GM19023 (cell line): ENCODE data around the gene MTF2.
"Not testable (repeated sequence)": the region's sequence is repeated elsewhere in the genome, so short reads cannot be mapped to it uniquely, and the experiment has no call there.

Source experiments
- ATAC-seq: cut with Tn5 transposase; IDR thresholded peaks from one replicate; pipeline ENCODE4 v1.9.1; 2021; ENCODE audit warnings: mild to moderate bottlenecking, moderate library complexity; ENCODE audit not compliant: unreplicated experiment

MTF2 gene

GRCh38 chr1:93137604-93138292, 58.7 kb downstream of the MTF2 start:
- ATAC-seq: no peak

- ATAC-seq: no peak
These were observed 61.0 kb downstream of the MTF2 start for GRCh38 chr1:93140106-93140505.

- no peak for ATAC-seq
These were observed 63.1 kb downstream of the MTF2 start for GRCh38 chr1:93142161-93142560.

- ATAC-seq: no peak
These were observed 64.1 kb downstream of the MTF2 start for GRCh38 chr1:93143136-93143535.

- ATAC-seq: no peak
These were observed 64.7 kb downstream of the MTF2 start for GRCh38 chr1:93143769-93144168.

- ATAC-seq: no peak
These were observed 68.9 kb downstream of the MTF2 start for GRCh38 chr1:93148001-93148400.

- no peak for ATAC-seq
These were observed 71.6 kb downstream of the MTF2 start for GRCh38 chr1:93150729-93151128.

GRCh38 chr1:93151474-93151873, 72.4 kb downstream of the MTF2 start:
- ATAC-seq: no peak

- no peak for ATAC-seq
These were observed 73.8 kb downstream of the MTF2 start for GRCh38 chr1:93152835-93153234.

- ATAC-seq: no peak
These were observed 75.8 kb downstream of the MTF2 start for GRCh38 chr1:93154898-93155297.

- ATAC-seq: no peak
These were observed 76.3 kb downstream of the MTF2 start for GRCh38 chr1:93155335-93155734.

- no peak for ATAC-seq
These were observed 80.3 kb downstream of the MTF2 start for GRCh38 chr1:93159337-93159736.

- not testable (repeated sequence) for ATAC-seq
These were observed 84.2 kb downstream of the MTF2 start for GRCh38 chr1:93163314-93163713.

- ATAC-seq: no peak
These were observed 85.7 kb downstream of the MTF2 start for GRCh38 chr1:93164816-93165215.

- ATAC-seq: not testable (repeated sequence)
These were observed 86.8 kb downstream of the MTF2 start for GRCh38 chr1:93165895-93166294.

- no peak for ATAC-seq
These were observed 87.9 kb downstream of the MTF2 start for GRCh38 chr1:93167006-93167405.

- ATAC-seq: not testable (repeated sequence)
These were observed 91.1 kb downstream of the MTF2 start for GRCh38 chr1:93170141-93170678.

GRCh38 chr1:93171549-93172034, 92.5 kb downstream of the MTF2 start:
- ATAC-seq: no peak

GRCh38 chr1:93172778-93173177, 93.7 kb downstream of the MTF2 start:
- no peak for ATAC-seq

- not testable (repeated sequence) for ATAC-seq
These were observed 95.6 kb downstream of the MTF2 start for GRCh38 chr1:93174638-93175037.

GRCh38 chr1:93177991-93178390, 98.9 kb downstream of the MTF2 start:
- ATAC-seq: no peak

GRCh38 chr1:93178418-93178817, 99.3 kb downstream of the MTF2 start:
- ATAC-seq: no peak
